Right lobe of liver (tissue), 4 donors: ENCODE measurements around the gene TMEM239.

Source experiments
- CTCF ChIP-seq, 4 donors: fragments of 200-600 bp in 3 of 4; fragments of 450-650 bp in 1 of 4; IDR thresholded peaks; one replicate each; pipeline versions ENCODE4 v1.5.1 to v1.8.0; 2016 to 2022; ENCODE audit warnings: antibody characterized with exemption in 4 of 4, mild to moderate bottlenecking in 2 of 4
- POLR2A ChIP-seq: fragments of 450-650 bp; IDR thresholded peaks from one replicate; pipeline ENCODE4 v1.6.1; 2017; ENCODE audit warnings: antibody characterized with exemption, mild to moderate bottlenecking
- donor health status: DM: no; HTN: no; CAD: no.
- donor health status: DM: no; HTN: no; CAD: no.
- donor health status: DM: no; HTN: yes; CAD: no.

- TF ChIP-seq CTCF (IDR thresholded peaks at IDR 0.05) (no peak), POLR2A (no peak)
Observed at GRCh38 chr20:2829376-2829775, 13.2 kb downstream of the TMEM239 start.
